ENCODE measurements around the gene GRID2.

The GRID2 gene

GRCh38 chr4:93568758-93569157, 1265.0 kb downstream of the GRID2 start:
- ATAC-seq, result no peak
- TF ChIP-seq TCF4 (CRISPR knock-in tag; IDR thresholded peaks at IDR 0.05; ENCODE audit: borderline replicate concordance) (no peak), PPARA (CRISPR knock-in tag; IDR thresholded peaks at IDR 0.05; ENCODE audit: borderline replicate concordance) (no peak), ZNF565 (CRISPR knock-in tag; conservative IDR thresholded peaks at IDR 0.05; ENCODE audit: low read depth) (no peak), ARNTL (CRISPR knock-in tag; IDR thresholded peaks at IDR 0.05; ENCODE audit: borderline replicate concordance, low read depth) (no peak), ZNF70 (CRISPR knock-in tag; IDR thresholded peaks at IDR 0.05) (no peak), CSDC2 (CRISPR knock-in tag; IDR thresholded peaks at IDR 0.05) (no peak), ESRRG (CRISPR knock-in tag; IDR thresholded peaks at IDR 0.05) (no peak), RARB (CRISPR knock-in tag; IDR thresholded peaks at IDR 0.05) (no peak), ZFP3 (CRISPR knock-in tag; IDR thresholded peaks at IDR 0.05) (no peak), TOX (CRISPR knock-in tag; IDR thresholded peaks at IDR 0.05; ENCODE audit: borderline replicate concordance) (no peak), GLIS3 (CRISPR knock-in tag; IDR thresholded peaks at IDR 0.05) (no peak), PATZ1 (CRISPR knock-in tag; IDR thresholded peaks at IDR 0.05; ENCODE audit: borderline replicate concordance) (no peak), POU6F1 (CRISPR knock-in tag; IDR thresholded peaks at IDR 0.05; ENCODE audit: borderline replicate concordance, low read depth) (no peak)

- TF ChIP-seq SNAI2 (CRISPR knock-in tag; IDR thresholded peaks at IDR 0.05) (no peak), POU6F1 (CRISPR knock-in tag; IDR thresholded peaks at IDR 0.05; ENCODE audit: borderline replicate concordance, low read depth) (no peak), ISL1 (CRISPR knock-in tag; IDR thresholded peaks at IDR 0.05) (no peak), CSRNP3 (CRISPR knock-in tag; IDR thresholded peaks at IDR 0.05) (no peak), ZFP3 (CRISPR knock-in tag; IDR thresholded peaks at IDR 0.05) (no peak), BACH2 (CRISPR knock-in tag; IDR thresholded peaks at IDR 0.05; ENCODE audit: borderline replicate concordance) (no peak), GLIS3 (CRISPR knock-in tag; IDR thresholded peaks at IDR 0.05) (no peak), TSHZ2 (CRISPR knock-in tag; IDR thresholded peaks at IDR 0.05) (no peak)
- no peak for ATAC-seq
Measured at GRCh38 chr4:93573285-93573684, 1269.5 kb downstream of the GRID2 start.

- no peak for ATAC-seq
- TF ChIP-seq TSHZ2 (CRISPR knock-in tag; IDR thresholded peaks at IDR 0.05) (no peak), TCF4 (CRISPR knock-in tag; IDR thresholded peaks at IDR 0.05; ENCODE audit: borderline replicate concordance) (no peak), GLIS3 (CRISPR knock-in tag; IDR thresholded peaks at IDR 0.05) (no peak), ZFP30 (CRISPR knock-in tag; IDR thresholded peaks at IDR 0.05) (no peak), CREB5 (CRISPR knock-in tag; IDR thresholded peaks at IDR 0.05; ENCODE audit: low read depth) (no peak), ZNF8 (CRISPR knock-in tag; IDR thresholded peaks at IDR 0.05) (no peak), OSR1 (CRISPR knock-in tag; IDR thresholded peaks at IDR 0.05) (no peak), ZFP3 (CRISPR knock-in tag; IDR thresholded peaks at IDR 0.05) (no peak), SNAI2 (CRISPR knock-in tag; IDR thresholded peaks at IDR 0.05) (no peak), CSDC2 (CRISPR knock-in tag; IDR thresholded peaks at IDR 0.05) (no peak), ESRRG (CRISPR knock-in tag; IDR thresholded peaks at IDR 0.05) (no peak), ARNTL (CRISPR knock-in tag; IDR thresholded peaks at IDR 0.05; ENCODE audit: borderline replicate concordance, low read depth) (no peak), ISL1 (CRISPR knock-in tag; IDR thresholded peaks at IDR 0.05) (no peak), ZNF565 (CRISPR knock-in tag; conservative IDR thresholded peaks at IDR 0.05; ENCODE audit: low read depth) (no peak)
Measured at GRCh38 chr4:93578942-93579341, 1275.2 kb downstream of the GRID2 start.

All from SK-N-SH treated with all-trans-retinoic acid at 6 μM for 48 hours (cell line).